Keratinocyte (primary cell): ENCODE data around the gene UTP14A. TPM values are rescaled to one million over a fixed set of nuclear protein-coding genes. Genes with fewer than 3 reads are reported as not detected.

ENCODE experiments used
- DNase-seq: peaks from one replicate; pipeline ENCODE4 v3.0.0-alpha.2; 2011; ENCODE audit warnings: low read depth, missing footprints, low spot score
- FAIRE-seq: peaks from 2 replicates; lab custom pipeline; 2011; peaks lifted over from hg19 to GRCh38; lab: Jason Lieb, UNC
- H2AFZ ChIP-seq: 2 replicates; pipeline ENCODE4 v1.6.0; 2012; ENCODE audit warnings: low read length, control low read depth, inconsistent platforms; ENCODE audit not compliant: control insufficient read depth
- H3K27ac ChIP-seq: 2 replicates; pipeline ENCODE4 v1.5.1; 2011; ENCODE audit warnings: low read length; ENCODE audit not compliant: control insufficient read depth, insufficient read depth
- H3K27me3 ChIP-seq: 3 replicates; pipeline ENCODE4 v1.6.0; 2011; ENCODE audit warnings: low read length; ENCODE audit not compliant: control insufficient read depth, insufficient read depth; ENCODE audit errors: extremely low read depth
- H3K36me3 ChIP-seq, 2 experiments: 2 replicates in 1 of 2; 3 replicates in 1 of 2; pipeline ENCODE4 v1.5.1; 2011; ENCODE audit warnings: low read length in 2 of 2, mild to moderate bottlenecking in 1 of 2; ENCODE audit not compliant: control insufficient read depth in 2 of 2, insufficient read depth in 2 of 2; ENCODE audit errors: extremely low read depth in 1 of 2
- H3K4me1 ChIP-seq: 3 replicates; pipeline ENCODE4 v1.5.1; 2011; ENCODE audit warnings: low read length; ENCODE audit not compliant: control insufficient read depth, insufficient read depth; ENCODE audit errors: extremely low read depth
- H3K4me2 ChIP-seq: 3 replicates; pipeline ENCODE4 v1.6.0; 2011; ENCODE audit warnings: low read depth, low read length; ENCODE audit not compliant: control insufficient read depth, insufficient read depth; ENCODE audit errors: extremely low read depth
- H3K4me3 ChIP-seq, 3 experiments: fragments of 200-600 bp in 1 of 3; sonication (generic) in 1 of 3; 2 replicates in 2 of 3; 3 replicates in 1 of 3; pipeline ENCODE4 v1.5.1; 2011 to 2016; ENCODE audit warnings: low read length in 3 of 3, mild to moderate bottlenecking in 3 of 3, control low read depth in 2 of 3, inconsistent platforms in 1 of 3, low read depth in 1 of 3, mixed read lengths in 1 of 3, mixed run types in 1 of 3, moderate library complexity in 1 of 3; ENCODE audit not compliant: control insufficient read depth in 2 of 3, insufficient read depth in 2 of 3; ENCODE audit errors: extremely low read depth in 1 of 3
- H3K79me2 ChIP-seq: 2 replicates; pipeline ENCODE4 v1.6.0; 2012; ENCODE audit warnings: low read length; ENCODE audit not compliant: control insufficient read depth, insufficient read depth
- H3K9ac ChIP-seq: 3 replicates; pipeline ENCODE4 v1.6.0; 2011; ENCODE audit warnings: low read length; ENCODE audit not compliant: control insufficient read depth, insufficient read depth; ENCODE audit errors: extremely low read depth
- H3K9me1 ChIP-seq: 3 replicates; pipeline ENCODE4 v1.6.0; 2011; ENCODE audit warnings: low read length; ENCODE audit not compliant: control insufficient read depth, insufficient read depth; ENCODE audit errors: extremely low read depth
- H3K9me3 ChIP-seq: 2 replicates; pipeline ENCODE4 v1.5.1; 2012; ENCODE audit warnings: low read depth, low read length; ENCODE audit not compliant: control insufficient read depth
- H4K20me1 ChIP-seq: 3 replicates; pipeline ENCODE4 v1.6.0; 2011; ENCODE audit warnings: low read length; ENCODE audit not compliant: control insufficient read depth, insufficient read depth; ENCODE audit errors: extremely low read depth
- EZH2 ChIP-seq: IDR thresholded peaks from one replicate; pipeline ENCODE4 v1.6.1; 2012; ENCODE audit warnings: inconsistent platforms, mild to moderate bottlenecking, low read length, moderate library complexity
- dilution Hi-C: fragments of 300-500 bp; cut with MboI; formaldehyde crosslinking; loops from one replicate; pipeline ENCODE4 v1.7.0; 2020; ENCODE audit warnings: low sequenced_read_pairs; ENCODE audit not compliant: extremely low pct_ligation_motif_present
- polyA plus RNA-seq, 5 experiments: library from polyadenylated mRNA; depleted of rRNA in 3 of 5; stranded (reverse) in 3 of 5; stranded (forward) in 1 of 5; unstranded in 1 of 5; fragments of >200 nt; gene quantifications; 1 replicate in 1 of 5; 2 replicates in 3 of 5; 3 replicates in 1 of 5; pipeline versions ENCODE4 v1.2.1 to v1.2.3, GENCODE V29; 2011 to 2012; ENCODE audit warnings: missing spikeins in 2 of 5, low read depth in 1 of 5, low replicate concordance in 1 of 5
- TF ChIP-seq, protein P1 (sequence below), 3 experiments: IDR thresholded peaks in 1 of 3; conservative IDR thresholded peaks in 1 of 3; optimal IDR thresholded peaks in 1 of 3; 2 replicates in 2 of 3; 3 replicates in 1 of 3; pipeline versions ENCODE3 to v1.5.1; 2011; ENCODE audit warnings: low read length in 3 of 3, mild to moderate bottlenecking in 3 of 3, moderate library complexity in 2 of 3, control low read depth in 1 of 3, inconsistent platforms in 1 of 3; ENCODE audit not compliant: insufficient read depth in 2 of 3; ENCODE audit errors: extremely low read depth in 1 of 3

UTP14A gene
- polyA plus RNA-seq, 1 donor (not counting 4 experiments of a cell fraction or from before 2014, with no cell fraction given): 30.6 TPM

DNA sequence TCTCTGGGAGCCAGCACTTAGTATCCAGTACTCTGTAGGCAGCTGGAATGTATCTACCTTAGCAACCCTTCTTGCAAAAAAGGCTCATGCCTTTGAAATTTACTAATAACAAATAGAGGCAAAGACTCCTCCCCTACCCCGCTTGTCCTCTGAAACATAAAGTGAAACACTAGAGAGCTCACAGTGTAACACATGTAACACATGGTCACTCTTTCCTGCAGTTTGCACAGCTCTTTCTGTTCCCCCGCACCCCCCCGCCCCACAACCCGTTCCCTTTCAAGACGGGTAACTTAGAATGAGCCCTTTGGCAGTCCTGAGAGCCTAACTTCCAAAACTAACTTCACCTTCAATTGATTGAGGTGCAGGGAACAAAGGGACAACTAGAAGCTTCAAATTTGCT is 70.5 kb downstream of the UTP14A start:
- DNase-seq (no peak), FAIRE-seq (no peak)
- Histone ChIP-seq H3K79me2 (no peaks in the 10 kb centered on the region), H3K9ac (no peak overlapping the region), H4K20me1 (no peaks in the 10 kb centered on the region), H3K27me3 (no peaks in the 10 kb centered on the region), H3K4me2 (no peak overlapping the region), H3K9me1 (no peaks in the 10 kb centered on the region), H2AFZ (no peak overlapping the region), H3K36me3 (no peaks in the 10 kb centered on the region), H3K27ac (no peak overlapping the region), H3K9me3 (no peaks in the 10 kb centered on the region), H3K4me3 (no peak overlapping the region), H3K4me1 (no peaks in the 10 kb centered on the region)
- TF ChIP-seq, protein P1, sequence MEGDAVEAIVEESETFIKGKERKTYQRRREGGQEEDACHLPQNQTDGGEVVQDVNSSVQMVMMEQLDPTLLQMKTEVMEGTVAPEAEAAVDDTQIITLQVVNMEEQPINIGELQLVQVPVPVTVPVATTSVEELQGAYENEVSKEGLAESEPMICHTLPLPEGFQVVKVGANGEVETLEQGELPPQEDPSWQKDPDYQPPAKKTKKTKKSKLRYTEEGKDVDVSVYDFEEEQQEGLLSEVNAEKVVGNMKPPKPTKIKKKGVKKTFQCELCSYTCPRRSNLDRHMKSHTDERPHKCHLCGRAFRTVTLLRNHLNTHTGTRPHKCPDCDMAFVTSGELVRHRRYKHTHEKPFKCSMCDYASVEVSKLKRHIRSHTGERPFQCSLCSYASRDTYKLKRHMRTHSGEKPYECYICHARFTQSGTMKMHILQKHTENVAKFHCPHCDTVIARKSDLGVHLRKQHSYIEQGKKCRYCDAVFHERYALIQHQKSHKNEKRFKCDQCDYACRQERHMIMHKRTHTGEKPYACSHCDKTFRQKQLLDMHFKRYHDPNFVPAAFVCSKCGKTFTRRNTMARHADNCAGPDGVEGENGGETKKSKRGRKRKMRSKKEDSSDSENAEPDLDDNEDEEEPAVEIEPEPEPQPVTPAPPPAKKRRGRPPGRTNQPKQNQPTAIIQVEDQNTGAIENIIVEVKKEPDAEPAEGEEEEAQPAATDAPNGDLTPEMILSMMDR (optimal IDR thresholded peaks at IDR 0.05 in 1 of 3, IDR thresholded peaks at IDR 0.05 in 1 of 3, conservative IDR thresholded peaks at IDR 0.05 in 1 of 3; ENCODE audit: extremely low read depth in 1 of 3, insufficient read depth in 2 of 3, low read length in 3 of 3): no peak
- no peak for TF ChIP-seq EZH2
- dilution Hi-C loops: no loop called here

Other genes starting within 250 kb of the UTP14A start
- gene XPNPEP2, start 167.2 kb upstream of the UTP14A start, polyA plus RNA-seq: not detected in 3 replicates
- 0.08 to 0.09 TPM in 2 of 3 replicates, not detected in the other for gene SASH3, start 126.2 kb upstream of the UTP14A start, polyA plus RNA-seq
- gene ZDHHC9, start 62.3 kb upstream of the UTP14A start, polyA plus RNA-seq: 21.5 to 43.3 TPM (median 30.0 TPM) in 3 replicates
- 0.41 to 1.2 TPM (median 0.54 TPM) in 3 replicates for gene BCORL1, start 76.5 kb downstream of the UTP14A start, polyA plus RNA-seq
- 13.7 to 25.6 TPM (median 17.6 TPM) in 3 replicates for gene ELF4, start 204.3 kb downstream of the UTP14A start, polyA plus RNA-seq